K562 (cell line): ENCODE measurements around the gene CSTA.

Experiments used
- MAZ ChIP-seq, 2 experiments: fragments of 450-650 bp in 1 of 2; sonication (generic) in 1 of 2; formaldehyde crosslinking; IDR thresholded peaks in 1 of 2; conservative IDR thresholded peaks in 1 of 2; 2 replicates each; pipeline versions ENCODE4 v1.4.0 to v1.5.0; 2020; ENCODE audit warnings: mild to moderate bottlenecking in 1 of 2, missing genetic modification reagents in 1 of 2
- POLR2AphosphoS5 ChIP-seq: IDR thresholded peaks from 2 replicates; pipeline ENCODE4 v1.6.1; 2011; ENCODE audit warnings: mild to moderate bottlenecking, low read depth, low read length, moderate library complexity; ENCODE audit not compliant: control insufficient read depth, insufficient read depth

DNA sequence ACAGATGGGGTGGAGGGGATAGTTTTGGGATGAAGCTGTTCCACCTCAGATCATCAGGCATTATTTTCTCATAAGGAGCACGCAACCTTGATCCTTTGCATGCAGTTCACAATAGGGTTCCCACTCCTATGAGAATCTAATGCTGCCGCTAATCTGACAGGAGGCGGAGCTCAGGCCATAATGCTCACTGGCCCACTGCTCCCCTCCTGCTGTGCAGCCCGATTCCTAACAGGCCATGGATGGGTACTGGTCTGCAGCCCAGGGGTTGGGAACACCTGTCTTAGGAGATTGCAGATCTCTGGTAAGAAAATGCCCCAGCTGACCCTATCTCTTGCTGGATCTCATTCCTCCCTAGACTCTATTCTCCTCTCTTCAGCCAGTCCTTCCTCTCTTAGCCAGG lies 6.8 kb downstream of the CSTA start:
- TF ChIP-seq MAZ (CRISPR knock-in tag; conservative IDR thresholded peaks at IDR 0.05 in 1 of 2, IDR thresholded peaks at IDR 0.05 in 1 of 2) (no peak), POLR2AphosphoS5 (no peak)
